CD14-positive monocyte (primary cell): ENCODE measurements around the gene CSRNP3. TPM values are rescaled to one million over a fixed set of nuclear protein-coding genes. Genes with fewer than 3 reads are reported as not detected.

ENCODE experiments used
- DNase-seq, 3 donors: peaks; one replicate each; pipeline ENCODE4 v3.0.0-alpha.2; 2011 to 2022
- H2AFZ ChIP-seq: 2 replicates; pipeline ENCODE4 v1.6.0; 2012; ENCODE audit warnings: mild to moderate bottlenecking, low read depth, low read length, inconsistent platforms; ENCODE audit not compliant: insufficient read depth, poor library complexity, severe bottlenecking
- H3K27ac ChIP-seq, 2 donors: 1 replicate in 1 of 2; 2 replicates in 1 of 2; pipeline ENCODE4 v1.5.1; 2012 to 2013; ENCODE audit warnings: low read length in 2 of 2, control low read depth in 1 of 2, inconsistent platforms in 1 of 2, low read depth in 1 of 2, mild to moderate bottlenecking in 1 of 2
- H3K27me3 ChIP-seq, 2 donors: one replicate each; pipeline versions ENCODE4 v1.6.0 to v1.6.1; 2011 to 2013; ENCODE audit warnings: low read length in 2 of 2; ENCODE audit not compliant: control insufficient read depth in 2 of 2, insufficient read depth in 2 of 2
- H3K36me3 ChIP-seq, 2 donors: replicated peaks in 1 of 2; 1 replicate in 1 of 2; 2 replicates in 1 of 2; pipeline versions ENCODE4 v1.5.1 to v1.6.1; 2012 to 2013; ENCODE audit warnings: low read length in 2 of 2, control low read depth in 1 of 2, inconsistent platforms in 1 of 2, mild to moderate bottlenecking in 1 of 2; ENCODE audit not compliant: insufficient read depth in 2 of 2, control insufficient read depth in 1 of 2
- H3K4me1 ChIP-seq, 2 donors: 1 replicate in 1 of 2; 2 replicates in 1 of 2; pipeline versions ENCODE4 v1.5.1 to v1.6.1; 2012 to 2013; ENCODE audit warnings: low read length in 2 of 2, control low read depth in 1 of 2, inconsistent platforms in 1 of 2, mild to moderate bottlenecking in 1 of 2, moderate library complexity in 1 of 2; ENCODE audit not compliant: insufficient read depth in 2 of 2, control insufficient read depth in 1 of 2
- H3K4me2 ChIP-seq: replicated peaks from 2 replicates; pipeline ENCODE3; 2012; ENCODE audit warnings: low read length, moderate library complexity, mild to moderate bottlenecking; ENCODE audit not compliant: poor library complexity, severe bottlenecking; ENCODE audit errors: extremely low read depth
- H3K4me3 ChIP-seq, 3 experiments: fragments of 200-600 bp in 1 of 3; sonication (generic) in 1 of 3; replicated peaks in 1 of 3; 1 replicate in 2 of 3; 2 replicates in 1 of 3; pipeline ENCODE4 v1.5.1; 2011 to 2013; ENCODE audit warnings: low read length in 3 of 3, mild to moderate bottlenecking in 3 of 3, control low read depth in 2 of 3, low read depth in 2 of 3, inconsistent platforms in 1 of 3, moderate library complexity in 1 of 3
- H3K79me2 ChIP-seq: 2 replicates; pipeline ENCODE4 v1.6.0; 2012; ENCODE audit warnings: mild to moderate bottlenecking, control low read depth, inconsistent platforms, low read length, moderate library complexity; ENCODE audit not compliant: insufficient read depth
- H3K9ac ChIP-seq: 2 replicates; pipeline ENCODE4 v1.6.0; 2017; ENCODE audit warnings: low read length, mild to moderate bottlenecking; ENCODE audit not compliant: insufficient read depth, poor library complexity, severe bottlenecking
- H3K9me3 ChIP-seq, 2 donors: replicated peaks in 1 of 2; 1 replicate in 1 of 2; 2 replicates in 1 of 2; pipeline versions ENCODE4 v1.5.1 to v1.6.1; 2012 to 2013; ENCODE audit warnings: low read length in 2 of 2, control low read depth in 1 of 2; ENCODE audit not compliant: control insufficient read depth in 1 of 2, insufficient read depth in 1 of 2
- H4K20me1 ChIP-seq: 2 replicates; pipeline ENCODE4 v1.6.0; 2012; ENCODE audit warnings: mild to moderate bottlenecking, low read length, control low read depth, moderate library complexity; ENCODE audit not compliant: insufficient read depth
- H3K27ac Mint-ChIP-seq, 7 donors: one replicate each; pipeline ENCODE4 v1.8.0; 2020; ENCODE audit warnings: mild to moderate bottlenecking in 7 of 7, mixed read lengths in 7 of 7, moderate library complexity in 6 of 7, inconsistent platforms in 2 of 7
- H3K27me3 Mint-ChIP-seq, 3 donors: one replicate each; pipeline ENCODE4 v1.8.0; 2021 to 2022; ENCODE audit warnings: low read depth in 3 of 3, mild to moderate bottlenecking in 3 of 3, mixed read lengths in 3 of 3, moderate library complexity in 3 of 3, inconsistent platforms in 1 of 3
- H3K36me3 Mint-ChIP-seq, 2 donors: one replicate each; pipeline ENCODE4 v1.8.0; 2020; ENCODE audit warnings: mixed read lengths in 2 of 2, inconsistent platforms in 1 of 2, mild to moderate bottlenecking in 1 of 2
- H3K4me1 Mint-ChIP-seq: one replicate; pipeline ENCODE4 v1.8.0; 2020; ENCODE audit warnings: mild to moderate bottlenecking, mixed read lengths
- H3K4me3 Mint-ChIP-seq, 2 donors: one replicate each; pipeline ENCODE4 v1.8.0; 2020; ENCODE audit warnings: mild to moderate bottlenecking in 2 of 2, mixed read lengths in 2 of 2, moderate library complexity in 1 of 2
- H3K9me3 Mint-ChIP-seq, 7 donors: one replicate each; pipeline ENCODE4 v1.8.0; 2020 to 2022; ENCODE audit warnings: mixed read lengths in 7 of 7, mild to moderate bottlenecking in 6 of 7, moderate library complexity in 6 of 7, inconsistent platforms in 2 of 7
- WGBS: methylation state at CpG from one replicate; pipeline ENCODE4 v1.1.5; 2013; ENCODE audit warnings: missing lambda C conversion rate; ENCODE audit not compliant: insufficient coverage; 5-methylcytosine and 5-hydroxymethylcytosine counted together
- intact Hi-C, 2 donors: fragments of 100-400 bp; cut with micrococcal nuclease; formaldehyde crosslinking; loops; one replicate each; pipeline versions ENCODE4 v1.15.0 to v1.15.1; 2023
- polyA plus RNA-seq, 3 donors: library from polyadenylated mRNA; depleted of rRNA in 1 of 3; unstranded in 2 of 3; stranded (reverse) in 1 of 3; fragments of 300-500 nt in 2 of 3; fragments of >200 nt in 1 of 3; fragmentation: Illumina TruSeq in 2 of 3; gene quantifications; 1 replicate in 2 of 3; 2 replicates in 1 of 3; pipeline ENCODE4 v1.2.3, GENCODE V29; 2012 to 2021
- TF ChIP-seq, protein P1 (sequence below): fragments of 200-600 bp; IDR thresholded peaks from one replicate; pipeline ENCODE4 v1.8.0; 2022; ENCODE audit warnings: antibody characterized with exemption, mild to moderate bottlenecking

Gene CSRNP3
- polyA plus RNA-seq, 3 donors = not detected

DNA sequence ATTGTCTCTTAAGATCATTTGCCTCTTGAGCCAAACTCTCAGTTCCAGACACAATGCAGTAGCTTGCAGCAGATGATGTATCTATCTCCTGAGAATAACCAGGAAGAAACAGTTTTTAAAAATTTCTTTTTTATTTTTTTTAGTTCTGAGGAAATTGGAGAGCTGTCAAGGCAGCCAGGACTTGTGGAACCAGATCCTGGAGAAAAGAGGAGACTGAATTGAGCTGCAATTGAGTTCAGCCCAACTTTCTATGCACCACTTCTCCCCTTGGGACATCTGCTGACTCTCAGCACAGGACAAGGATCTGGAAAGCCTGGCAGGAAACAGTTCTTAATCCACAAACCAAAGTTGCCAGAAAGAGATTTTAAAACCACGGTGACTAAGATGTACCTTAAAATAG lies 13.5 kb upstream of the CSRNP3 start:
- no peaks in the 10 kb centered on the region for H4K20me1 ChIP-seq
- no peaks in the 10 kb centered on the region for H3K79me2 ChIP-seq
- no peaks in the 10 kb centered on the region for H3K36me3 ChIP-seq
- H3K27ac ChIP-seq = no peak overlapping the region
- no peaks in the 10 kb centered on the region for H3K4me1 Mint-ChIP-seq
- no peak overlapping the region for H3K27ac Mint-ChIP-seq
- H3K36me3 Mint-ChIP-seq = no peaks in the 10 kb centered on the region
- no peak overlapping the region for H3K9ac ChIP-seq
- H3K4me3 ChIP-seq = no peak overlapping the region
- DNase-seq = no peak
- H3K4me1 ChIP-seq = no peaks in the 10 kb centered on the region
- intact Hi-C loops = no loop called here
- H3K9me3 Mint-ChIP-seq = peaks cover 0 to 2% (median 0%) of the 10 kb centered on the region in 7 donors
- H2AFZ ChIP-seq = no peak overlapping the region
- no peaks in the 10 kb centered on the region for H3K27me3 ChIP-seq
- H3K4me2 ChIP-seq = no peak overlapping the region
- WGBS = no CpG with 5 or more reads among the region's 1 CpG
- TF ChIP-seq, protein P1, sequence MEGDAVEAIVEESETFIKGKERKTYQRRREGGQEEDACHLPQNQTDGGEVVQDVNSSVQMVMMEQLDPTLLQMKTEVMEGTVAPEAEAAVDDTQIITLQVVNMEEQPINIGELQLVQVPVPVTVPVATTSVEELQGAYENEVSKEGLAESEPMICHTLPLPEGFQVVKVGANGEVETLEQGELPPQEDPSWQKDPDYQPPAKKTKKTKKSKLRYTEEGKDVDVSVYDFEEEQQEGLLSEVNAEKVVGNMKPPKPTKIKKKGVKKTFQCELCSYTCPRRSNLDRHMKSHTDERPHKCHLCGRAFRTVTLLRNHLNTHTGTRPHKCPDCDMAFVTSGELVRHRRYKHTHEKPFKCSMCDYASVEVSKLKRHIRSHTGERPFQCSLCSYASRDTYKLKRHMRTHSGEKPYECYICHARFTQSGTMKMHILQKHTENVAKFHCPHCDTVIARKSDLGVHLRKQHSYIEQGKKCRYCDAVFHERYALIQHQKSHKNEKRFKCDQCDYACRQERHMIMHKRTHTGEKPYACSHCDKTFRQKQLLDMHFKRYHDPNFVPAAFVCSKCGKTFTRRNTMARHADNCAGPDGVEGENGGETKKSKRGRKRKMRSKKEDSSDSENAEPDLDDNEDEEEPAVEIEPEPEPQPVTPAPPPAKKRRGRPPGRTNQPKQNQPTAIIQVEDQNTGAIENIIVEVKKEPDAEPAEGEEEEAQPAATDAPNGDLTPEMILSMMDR = no peak
- H3K27me3 Mint-ChIP-seq = no peaks in the 10 kb centered on the region
- no peak overlapping the region for H3K4me3 Mint-ChIP-seq
- H3K9me3 ChIP-seq = no peaks in the 10 kb centered on the region

DNA sequence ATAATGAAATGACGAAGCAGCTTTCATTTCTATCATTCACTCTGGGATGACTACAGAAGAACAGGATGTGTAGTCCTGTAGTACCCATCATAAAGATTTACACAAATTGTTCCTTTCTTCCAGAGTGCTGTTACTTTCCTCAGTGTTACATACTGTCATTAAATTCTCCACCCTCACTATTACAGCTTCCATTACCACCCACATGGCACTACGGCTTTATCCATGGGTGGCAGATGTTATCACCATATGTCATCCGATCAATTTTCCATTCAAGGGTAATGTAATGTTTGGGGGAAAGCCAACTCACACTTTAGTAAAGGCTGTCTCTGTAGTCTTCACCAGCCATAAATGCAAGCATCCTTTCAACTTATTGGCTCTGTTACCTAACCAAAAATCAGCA lies 7.1 kb upstream of the CSRNP3 start:
- Histone ChIP-seq H3K9ac (no peak overlapping the region), H3K4me3 (no peak overlapping the region), H4K20me1 (no peaks in the 10 kb centered on the region), H3K27ac (no peak overlapping the region), H3K9me3 (no peaks in the 10 kb centered on the region), H3K79me2 (no peaks in the 10 kb centered on the region), H3K4me1 (no peaks in the 10 kb centered on the region), H3K36me3 (no peaks in the 10 kb centered on the region), H2AFZ (no peak overlapping the region), H3K4me2 (no peak overlapping the region), H3K27me3 (no peaks in the 10 kb centered on the region)
- no peak overlapping the region for H3K4me3 Mint-ChIP-seq
- TF ChIP-seq, protein P1 = no peak
- peaks cover 0 to 1% (median 0%) of the 10 kb centered on the region in 3 donors for H3K27me3 Mint-ChIP-seq
- WGBS = no CpG with 5 or more reads among the region's 3 CpGs
- no peaks in the 10 kb centered on the region for H3K4me1 Mint-ChIP-seq
- H3K27ac Mint-ChIP-seq = no peak overlapping the region
- no peaks in the 10 kb centered on the region for H3K36me3 Mint-ChIP-seq
- no peak for DNase-seq
- intact Hi-C loops = no loop called here
- H3K9me3 Mint-ChIP-seq = peaks cover 0 to 5% (median 0%) of the 10 kb centered on the region in 7 donors
